WTC11 (cell line): ENCODE results near the gene AKNAD1. TPM values are rescaled to one million over a fixed set of nuclear protein-coding genes. Genes with fewer than 3 reads are reported as not detected.

Experiments used
- ATAC-seq: fragments of 200-7000 bp; cut with Tn5 transposase; 2 replicates; pipeline ENCODE4 v1.10.0; 2021; ENCODE audit warnings: mild to moderate bottlenecking, moderate library complexity
- CTCF ChIA-PET: fragments of 300-600 bp; sonication (Branson Sonifier 250); formaldehyde crosslinking; loops from one replicate; lab custom pipeline; 2021; ENCODE audit warnings: antibody characterized with exemption; lab: Charles Lee
- POLR2A ChIA-PET: fragments of 350-600 bp; sonication (Branson Sonifier 250); formaldehyde crosslinking; loops from one replicate; lab custom pipeline; 2021; ENCODE audit warnings: antibody characterized with exemption; lab: Charles Lee
- DNase-seq: peaks from one replicate; pipeline ENCODE4 v3.0.0; 2021; ENCODE audit warnings: low spot score
- H3K27ac Mint-ChIP-seq: 2 replicates; pipeline ENCODE4 v1.8.0; 2021; ENCODE audit warnings: mixed read lengths
- H3K27me3 Mint-ChIP-seq: 2 replicates; pipeline ENCODE4 v1.8.0; 2021; ENCODE audit warnings: low read depth, mild to moderate bottlenecking, moderate library complexity, mixed read lengths
- H3K36me3 Mint-ChIP-seq: 2 replicates; pipeline ENCODE4 v1.8.0; 2021; ENCODE audit warnings: mixed read lengths
- H3K4me1 Mint-ChIP-seq: 2 replicates; pipeline ENCODE4 v1.8.0; 2022; ENCODE audit warnings: mixed read lengths
- H3K4me3 Mint-ChIP-seq: 2 replicates; pipeline ENCODE4 v1.8.0; 2021; ENCODE audit warnings: mild to moderate bottlenecking, moderate library complexity, mixed read lengths
- H3K9me3 Mint-ChIP-seq: 2 replicates; pipeline ENCODE4 v1.8.0; 2021; ENCODE audit warnings: mixed read lengths
- AFF4 ChIP-seq: sonication (generic); formaldehyde crosslinking; IDR thresholded peaks from 2 replicates; pipeline ENCODE4 v1.8.1; 2023; ENCODE audit warnings: mild to moderate bottlenecking, missing genetic modification reagents, borderline replicate concordance
- CBFB ChIP-seq: sonication (generic); formaldehyde crosslinking; IDR thresholded peaks from 2 replicates; pipeline ENCODE4 v1.8.1; 2022; ENCODE audit warnings: mild to moderate bottlenecking, low read depth, missing genetic modification reagents
- CDX4 ChIP-seq: fragments of 250-450 bp; sonication (Bioruptor Pico); IDR thresholded peaks from 2 replicates; pipeline ENCODE4 v1.9.0; 2021; ENCODE audit warnings: moderate library complexity, mild to moderate bottlenecking, inconsistent platforms, borderline replicate concordance
- E2F5 ChIP-seq: sonication (generic); formaldehyde crosslinking; IDR thresholded peaks from 2 replicates; pipeline ENCODE4 v1.8.1; 2022; ENCODE audit warnings: mild to moderate bottlenecking, moderate library complexity, missing genetic modification reagents
- EMX1 ChIP-seq: fragments of 250-450 bp; sonication (Bioruptor Pico); IDR thresholded peaks from 2 replicates; pipeline ENCODE4 v1.8.0; 2021; ENCODE audit warnings: mild to moderate bottlenecking
- ETV6 ChIP-seq: sonication (generic); formaldehyde crosslinking; IDR thresholded peaks from 2 replicates; pipeline ENCODE4 v1.8.1; 2022; ENCODE audit warnings: mild to moderate bottlenecking, missing genetic modification reagents
- FOXP1 ChIP-seq: sonication (generic); formaldehyde crosslinking; IDR thresholded peaks from 2 replicates; pipeline ENCODE4 v1.8.0; 2022; ENCODE audit warnings: missing genetic modification reagents, mild to moderate bottlenecking, moderate library complexity, borderline replicate concordance
- JUN ChIP-seq: sonication (generic); formaldehyde crosslinking; IDR thresholded peaks from 2 replicates; pipeline ENCODE4 v1.8.0; 2023; ENCODE audit warnings: mild to moderate bottlenecking, missing genetic modification reagents
- KAT7 ChIP-seq: sonication (generic); formaldehyde crosslinking; IDR thresholded peaks from 2 replicates; pipeline ENCODE4 v1.8.1; 2023; ENCODE audit warnings: missing genetic modification reagents, mild to moderate bottlenecking, borderline replicate concordance
- MAX ChIP-seq: sonication (generic); formaldehyde crosslinking; IDR thresholded peaks from 2 replicates; pipeline ENCODE4 v1.8.0; 2022; ENCODE audit warnings: mild to moderate bottlenecking, missing genetic modification reagents
- NFE2L1 ChIP-seq: sonication (generic); formaldehyde crosslinking; IDR thresholded peaks from 2 replicates; pipeline ENCODE4 v1.8.1; 2023; ENCODE audit warnings: missing genetic modification reagents
- NR3C1 ChIP-seq: sonication (generic); formaldehyde crosslinking; conservative IDR thresholded peaks from 2 replicates; pipeline ENCODE4 v1.8.1; 2023; ENCODE audit warnings: low read depth, mild to moderate bottlenecking, missing genetic modification reagents
- PRRX2 ChIP-seq: fragments of 250-450 bp; sonication (Bioruptor Pico); IDR thresholded peaks from 2 replicates; pipeline ENCODE4 v1.8.0; 2021; ENCODE audit warnings: mild to moderate bottlenecking
- RELA ChIP-seq: sonication (generic); formaldehyde crosslinking; IDR thresholded peaks from 2 replicates; pipeline ENCODE4 v1.8.1; 2022; ENCODE audit warnings: missing genetic modification reagents, mild to moderate bottlenecking, borderline replicate concordance
- RORB ChIP-seq: fragments of 250-450 bp; sonication (Bioruptor Pico); IDR thresholded peaks from 2 replicates; pipeline ENCODE4 v1.9.0; 2021; ENCODE audit warnings: mild to moderate bottlenecking
- SMAD4 ChIP-seq: sonication (generic); formaldehyde crosslinking; IDR thresholded peaks from 2 replicates; pipeline ENCODE4 v1.8.0; 2022; ENCODE audit warnings: mild to moderate bottlenecking, missing genetic modification reagents
- SP1 ChIP-seq: sonication (generic); formaldehyde crosslinking; conservative IDR thresholded peaks from 2 replicates; pipeline ENCODE4 v1.8.1; 2022; ENCODE audit warnings: missing genetic modification reagents
- ZBTB21 ChIP-seq: sonication (generic); formaldehyde crosslinking; IDR thresholded peaks from 2 replicates; pipeline ENCODE4 v1.8.1; 2023; ENCODE audit warnings: mild to moderate bottlenecking, missing genetic modification reagents, borderline replicate concordance
- ZNF121 ChIP-seq: sonication (generic); formaldehyde crosslinking; IDR thresholded peaks from 2 replicates; pipeline ENCODE4 v1.8.0; 2023; ENCODE audit warnings: missing genetic modification reagents
- ZNF138 ChIP-seq: sonication (generic); formaldehyde crosslinking; conservative IDR thresholded peaks from 2 replicates; pipeline ENCODE4 v1.8.1; 2022; ENCODE audit warnings: mild to moderate bottlenecking, moderate library complexity, missing genetic modification reagents
- ZNF232 ChIP-seq: sonication (generic); formaldehyde crosslinking; IDR thresholded peaks from 2 replicates; pipeline ENCODE4 v1.8.0; 2022; ENCODE audit warnings: mild to moderate bottlenecking, missing genetic modification reagents
- ZNF425 ChIP-seq: fragments of 250-450 bp; sonication (Bioruptor Pico); conservative IDR thresholded peaks from 2 replicates; pipeline ENCODE4 v1.9.0; 2021; ENCODE audit warnings: mild to moderate bottlenecking
- ZNF671 ChIP-seq: fragments of 250-450 bp; sonication (Bioruptor Pico); IDR thresholded peaks from 2 replicates; pipeline ENCODE4 v1.8.0; 2021; ENCODE audit warnings: mild to moderate bottlenecking
- total RNA-seq: library from RNA; stranded (reverse); gene quantifications from 3 replicates; pipeline ENCODE4 v1.2.3, GENCODE V29; 2021
- TF ChIP-seq, protein P1 (sequence below): sonication (generic); formaldehyde crosslinking; IDR thresholded peaks from 2 replicates; pipeline ENCODE4 v1.8.1; 2022; ENCODE audit warnings: low read depth, mild to moderate bottlenecking, moderate library complexity, missing genetic modification reagents, borderline replicate concordance
- TF ChIP-seq, protein P2 (sequence below): sonication (generic); formaldehyde crosslinking; IDR thresholded peaks from 2 replicates; pipeline ENCODE4 v1.8.0; 2023; ENCODE audit warnings: missing genetic modification reagents
- TF ChIP-seq, protein P3 (sequence below): sonication (generic); formaldehyde crosslinking; conservative IDR thresholded peaks from 2 replicates; pipeline ENCODE4 v1.8.1; 2022; ENCODE audit warnings: mild to moderate bottlenecking, missing genetic modification reagents

Gene AKNAD1
- total RNA-seq, 1 experiment from 2014 or later, result not detected

DNA sequence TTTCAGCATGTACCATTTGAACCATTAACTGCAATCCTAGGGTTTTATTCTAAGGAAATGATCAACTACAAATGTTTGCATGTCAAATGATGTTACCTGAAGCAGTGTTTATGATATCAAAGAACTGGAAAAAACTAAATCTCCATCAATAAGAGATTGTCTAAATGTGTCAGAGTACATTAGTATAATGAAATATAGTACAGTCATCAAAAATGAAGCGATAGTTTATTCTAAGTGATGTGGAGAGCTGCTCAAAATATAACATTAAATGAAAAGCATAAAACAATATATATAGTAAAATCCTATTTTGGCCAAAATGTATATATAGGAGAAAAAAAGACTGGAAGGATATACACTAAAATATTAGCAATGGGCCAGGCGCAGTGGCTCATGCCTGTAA is 24.0 kb downstream of the AKNAD1 start:
- H3K4me3 Mint-ChIP-seq, result no peak overlapping the region
- no peak for ATAC-seq
- no peak overlapping the region for H3K27ac Mint-ChIP-seq
- TF ChIP-seq, protein P1, sequence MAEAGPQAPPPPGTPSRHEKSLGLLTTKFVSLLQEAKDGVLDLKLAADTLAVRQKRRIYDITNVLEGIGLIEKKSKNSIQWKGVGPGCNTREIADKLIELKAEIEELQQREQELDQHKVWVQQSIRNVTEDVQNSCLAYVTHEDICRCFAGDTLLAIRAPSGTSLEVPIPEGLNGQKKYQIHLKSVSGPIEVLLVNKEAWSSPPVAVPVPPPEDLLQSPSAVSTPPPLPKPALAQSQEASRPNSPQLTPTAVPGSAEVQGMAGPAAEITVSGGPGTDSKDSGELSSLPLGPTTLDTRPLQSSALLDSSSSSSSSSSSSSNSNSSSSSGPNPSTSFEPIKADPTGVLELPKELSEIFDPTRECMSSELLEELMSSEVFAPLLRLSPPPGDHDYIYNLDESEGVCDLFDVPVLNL (CRISPR knock-in tag), result no peak
- no peak for TF ChIP-seq NFE2L1 (CRISPR knock-in tag)
- TF ChIP-seq, protein P2, sequence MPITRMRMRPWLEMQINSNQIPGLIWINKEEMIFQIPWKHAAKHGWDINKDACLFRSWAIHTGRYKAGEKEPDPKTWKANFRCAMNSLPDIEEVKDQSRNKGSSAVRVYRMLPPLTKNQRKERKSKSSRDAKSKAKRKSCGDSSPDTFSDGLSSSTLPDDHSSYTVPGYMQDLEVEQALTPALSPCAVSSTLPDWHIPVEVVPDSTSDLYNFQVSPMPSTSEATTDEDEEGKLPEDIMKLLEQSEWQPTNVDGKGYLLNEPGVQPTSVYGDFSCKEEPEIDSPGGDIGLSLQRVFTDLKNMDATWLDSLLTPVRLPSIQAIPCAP (CRISPR knock-in tag), result no peak
- no peak for TF ChIP-seq RORB
- TF ChIP-seq FOXP1 (CRISPR knock-in tag), result no peak
- no peak for TF ChIP-seq ZNF138 (CRISPR knock-in tag)
- TF ChIP-seq E2F5 (CRISPR knock-in tag), result no peak
- TF ChIP-seq EMX1 (CRISPR knock-in tag), result no peak
- TF ChIP-seq MAX, result no peak
- no peak for TF ChIP-seq ETV6 (CRISPR knock-in tag)
- no peak for TF ChIP-seq SMAD4 (CRISPR knock-in tag)
- TF ChIP-seq ZBTB21 (CRISPR knock-in tag), result no peak
- no peak for TF ChIP-seq ZNF671 (CRISPR knock-in tag)
- TF ChIP-seq SP1 (CRISPR knock-in tag), result no peak
- TF ChIP-seq ZNF121 (CRISPR knock-in tag), result no peak
- TF ChIP-seq CDX4, result no peak
- no peak for TF ChIP-seq KAT7
- H3K4me1 Mint-ChIP-seq, result no peaks in the 10 kb centered on the region
- H3K36me3 Mint-ChIP-seq, result no peaks in the 10 kb centered on the region
- no peaks in the 10 kb centered on the region for H3K9me3 Mint-ChIP-seq
- DNase-seq, result no peak
- H3K27me3 Mint-ChIP-seq, result no peaks in the 10 kb centered on the region
- ChIA-PET POLR2A (no interaction called here), CTCF (no interaction called here)

- no peak for TF ChIP-seq CBFB (CRISPR knock-in tag)
- no peak for TF ChIP-seq ZNF425 (CRISPR knock-in tag)
- no peak for TF ChIP-seq NR3C1 (CRISPR knock-in tag)
- no peak for TF ChIP-seq ETV6 (CRISPR knock-in tag)
- no peak for TF ChIP-seq RELA (CRISPR knock-in tag)
- TF ChIP-seq, protein P3, sequence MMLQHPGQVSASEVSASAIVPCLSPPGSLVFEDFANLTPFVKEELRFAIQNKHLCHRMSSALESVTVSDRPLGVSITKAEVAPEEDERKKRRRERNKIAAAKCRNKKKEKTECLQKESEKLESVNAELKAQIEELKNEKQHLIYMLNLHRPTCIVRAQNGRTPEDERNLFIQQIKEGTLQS, result no peak
- TF ChIP-seq NFE2L1 (CRISPR knock-in tag), result no peak
- TF ChIP-seq JUN (CRISPR knock-in tag), result no peak
- TF ChIP-seq AFF4, result no peak
- no peak for TF ChIP-seq PRRX2 (CRISPR knock-in tag)
- TF ChIP-seq ZNF232, result no peak
- no peak for TF ChIP-seq ZBTB21 (CRISPR knock-in tag)
- no peaks in the 10 kb centered on the region for H3K9me3 Mint-ChIP-seq
- ChIA-PET CTCF (no interaction called here), POLR2A (no interaction called here)
- no peaks in the 10 kb centered on the region for H3K36me3 Mint-ChIP-seq
- H3K27ac Mint-ChIP-seq, result no peak overlapping the region
- no peaks in the 10 kb centered on the region for H3K4me1 Mint-ChIP-seq
- no peaks in the 10 kb centered on the region for H3K27me3 Mint-ChIP-seq
- H3K4me3 Mint-ChIP-seq, result no peak overlapping the region
- no peak for ATAC-seq
- no peak for DNase-seq
These were observed 25.7 kb downstream of the AKNAD1 start for GRCh38 chr1:108831225-108831624.
